Measurements from ENCODE around the gene GRID2. TPM values are rescaled to one million over a fixed set of nuclear protein-coding genes. Genes with fewer than 3 reads are reported as not detected.

The GRID2 gene
- total and polyA plus RNA-seq, 2 of the 13 experiments (the other 11 are each of a cell fraction or from before 2014, with no cell fraction given), result not detected

DNA sequence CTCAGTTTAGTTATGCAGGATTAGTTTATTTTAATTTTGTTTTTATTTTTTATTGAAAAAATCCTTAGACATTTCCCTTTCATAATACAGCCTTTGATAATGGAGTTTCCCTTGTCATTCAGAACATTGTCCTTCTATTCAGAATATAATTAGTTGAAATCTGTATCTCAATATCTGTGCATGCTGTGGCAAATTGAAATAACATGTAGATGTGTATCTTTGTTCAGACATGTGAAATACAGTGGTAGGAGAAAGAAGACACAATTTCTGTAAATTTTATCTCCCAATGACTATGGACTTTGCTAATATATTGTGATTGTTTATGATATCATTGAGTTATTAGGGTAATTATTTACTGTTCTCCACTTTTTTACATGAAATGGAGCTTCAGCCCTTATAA, 353.9 kb downstream of the GRID2 start:
- intact Hi-C loops (cut with micrococcal nuclease; ENCODE audit: unreplicated experiment) (no loop called here), in situ Hi-C loops (cut with HindIII; ENCODE audit: extremely low pct_ligation_motif_present, low pct_unique_long_range_greater_than_20kb) (no loop called here)
- Histone ChIP-seq H3K4me3 (replicated peaks in 1 of 3; ENCODE audit: insufficient read depth in 1 of 3, low read depth in 2 of 3, low read length in 3 of 3) (no peak overlapping the region), H3K79me2 (ENCODE audit: insufficient read depth, low read length) (no peaks in the 10 kb centered on the region), H3K4me1 (ENCODE audit: insufficient read depth, low read length) (no peaks in the 10 kb centered on the region), H3K27ac (ENCODE audit: extremely low read length, insufficient read depth, low read length) (no peak overlapping the region), H3K27me3 (ENCODE audit: control insufficient read depth in 1 of 2, insufficient read depth in 2 of 2, low read length in 2 of 2) (no peaks in the 10 kb centered on the region), H3K36me3 (replicated peaks in 1 of 2; ENCODE audit: control insufficient read depth in 1 of 2, insufficient read depth in 2 of 2, low read length in 2 of 2) (no peaks in the 10 kb centered on the region), H3K9me3 (ENCODE audit: low read length) (no peaks in the 10 kb centered on the region), H3K9ac (ENCODE audit: insufficient read depth, low read depth, low read length) (no peak overlapping the region), H4K20me1 (ENCODE audit: insufficient read depth, low read length) (no peaks in the 10 kb centered on the region), H3K4me2 (ENCODE audit: low read depth, low read length) (no peak overlapping the region), H2AFZ (ENCODE audit: low read length) (no peak overlapping the region)
- no TSS peak for BruUV-seq (replicated peaks)
- ATAC-seq (no peak), FAIRE-seq (no peak), DNase-seq (ENCODE audit: low spot score) (no peak)
- TF ChIP-seq SIX4 (CRISPR knock-in tag; IDR thresholded peaks at IDR 0.05) (no peak), ESRRA (CRISPR knock-in tag; IDR thresholded peaks at IDR 0.05; ENCODE audit: low read depth) (no peak), ZNF329 (CRISPR knock-in tag; IDR thresholded peaks at IDR 0.05; ENCODE audit: low read depth) (no peak), ZNF318 (CRISPR knock-in tag; IDR thresholded peaks at IDR 0.05) (no peak), AKAP8 (CRISPR knock-in tag; IDR thresholded peaks at IDR 0.05) (no peak), ZNF337 (CRISPR knock-in tag; IDR thresholded peaks at IDR 0.05; ENCODE audit: borderline replicate concordance, low read depth) (no peak), TAF15 (IDR thresholded peaks at IDR 0.05; ENCODE audit: low read depth, low read length, poor library complexity, severe bottlenecking) (no peak), NR0B2 (CRISPR knock-in tag; IDR thresholded peaks at IDR 0.05) (no peak), NCOR1 (IDR thresholded peaks at IDR 0.05; ENCODE audit: borderline replicate concordance, low read length) (no peak), ARNT (IDR thresholded peaks at IDR 0.05) (no peak)
- ChIA-PET POLR2A (no interaction called here), CTCF (ENCODE audit: low intra/inter-chr PET ratio, low total read pairs) (no interaction called here)

Data from HepG2 (cell line).